Amygdala (tissue), 56 donors: ENCODE data around the gene CSRNP3.

ENCODE experiments used
- DNase-seq, 56 donors: peaks; one replicate each; lab custom pipeline; 2025; lab: John Stamatoyannopoulos, UW

CSRNP3 gene

GRCh38 chr2:165725421-165725820, 255.9 kb downstream of the CSRNP3 start:
- no peak for DNase-seq
